ENCODE results near the gene ADK.

ADK gene

DNA sequence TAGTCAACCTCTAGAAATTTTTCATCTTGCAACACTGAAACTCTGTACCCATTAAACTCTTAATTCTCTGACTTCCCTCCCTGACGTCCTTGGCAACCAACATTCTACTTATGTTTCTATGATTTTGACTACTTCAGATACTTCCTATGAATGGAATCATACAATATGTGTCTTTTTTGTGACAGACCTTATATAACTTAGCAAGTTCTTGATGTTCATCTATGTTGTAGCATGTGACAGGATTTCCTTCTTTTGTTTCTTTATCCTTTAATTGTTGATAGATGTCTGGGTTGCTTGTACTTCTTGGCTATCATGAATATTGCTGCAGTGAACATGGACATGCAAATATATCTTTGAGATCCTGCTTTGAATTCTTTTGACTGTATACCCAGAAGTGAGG is 240.8 kb downstream of the ADK start:
- no peak overlapping the region for H3K27ac ChIP-seq
- no peak for TF ChIP-seq CTCF (IDR thresholded peaks at IDR 0.05)
- no peak for DNase-seq
- no peaks in the 10 kb centered on the region for H3K9me3 ChIP-seq
- intact Hi-C loops (cut with DNase I; ENCODE audit: low total_unique reads), result no loop called here
- H3K36me3 ChIP-seq, result no peaks in the 10 kb centered on the region
- no peaks in the 10 kb centered on the region for H3K27me3 ChIP-seq
- no peaks in the 10 kb centered on the region for H3K4me1 ChIP-seq
- H3K4me3 ChIP-seq, result no peak overlapping the region

DNA sequence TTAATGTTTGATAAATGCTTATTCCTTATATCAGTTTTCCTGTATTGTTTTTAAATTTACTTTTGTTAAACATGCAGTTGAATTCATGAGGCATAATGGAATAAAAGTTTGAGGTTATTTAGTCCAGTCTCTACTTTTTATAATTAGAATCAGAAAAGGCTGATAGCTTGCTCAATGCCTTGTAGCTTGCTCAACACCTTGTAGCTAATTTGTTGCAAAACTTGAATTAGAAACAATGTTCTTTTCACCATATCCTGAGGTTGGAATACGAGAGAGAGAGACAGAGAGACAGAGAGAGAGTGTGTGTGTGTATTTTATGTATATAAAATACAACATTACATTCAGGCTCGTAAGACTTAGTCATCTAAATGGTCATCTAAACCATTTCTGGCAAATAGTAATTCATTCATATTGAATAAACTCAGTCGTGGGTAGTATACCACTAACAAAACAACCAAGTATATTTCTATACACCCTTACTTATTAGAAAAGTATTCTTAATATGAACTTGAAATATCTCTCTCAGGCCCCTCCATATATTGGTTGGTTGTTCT is 243.5 kb downstream of the ADK start:
- no peak for TF ChIP-seq CTCF (IDR thresholded peaks at IDR 0.05)
- no peaks in the 10 kb centered on the region for H3K4me1 ChIP-seq
- no peaks in the 10 kb centered on the region for H3K36me3 ChIP-seq
- H3K9me3 ChIP-seq, result no peaks in the 10 kb centered on the region
- DNase-seq, result no peak
- no peak overlapping the region for H3K27ac ChIP-seq
- intact Hi-C loops (cut with DNase I; ENCODE audit: low total_unique reads), result no loop called here
- H3K4me3 ChIP-seq, result no peak overlapping the region
- H3K27me3 ChIP-seq, result no peaks in the 10 kb centered on the region

DNA sequence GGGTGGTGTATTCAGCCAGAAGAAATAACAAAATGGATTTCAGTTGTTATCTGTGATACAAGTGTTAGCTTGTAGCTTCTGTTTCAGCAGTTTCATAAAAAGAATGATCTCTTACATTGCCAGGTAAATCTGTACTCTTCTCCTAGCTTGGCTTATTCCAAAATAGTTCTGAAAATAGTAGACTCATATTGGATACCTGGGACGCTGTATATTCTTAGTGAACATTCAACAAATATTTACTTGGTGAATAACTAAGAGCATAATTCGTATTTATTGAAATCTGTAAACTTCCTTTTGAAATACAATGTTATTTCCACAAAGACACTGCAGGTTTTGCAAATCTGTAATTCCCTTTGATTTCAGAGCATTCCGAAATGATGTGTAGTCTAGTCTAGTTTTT is 249.2 kb downstream of the ADK start:
- H3K27ac ChIP-seq, result no peak overlapping the region
- H3K27me3 ChIP-seq, result no peaks in the 10 kb centered on the region
- DNase-seq, result no peak
- intact Hi-C loops (cut with DNase I; ENCODE audit: low total_unique reads), result no loop called here
- peaks cover 3 to 8% (median 5%) of the 10 kb centered on the region in 3 donors for H3K36me3 ChIP-seq
- no peaks in the 10 kb centered on the region for H3K4me1 ChIP-seq
- no peak for TF ChIP-seq CTCF (IDR thresholded peaks at IDR 0.05)
- peaks cover 0 to 8% (median 5%) of the 10 kb centered on the region in 3 donors for H3K9me3 ChIP-seq
- H3K4me3 ChIP-seq, result no peak overlapping the region

DNA sequence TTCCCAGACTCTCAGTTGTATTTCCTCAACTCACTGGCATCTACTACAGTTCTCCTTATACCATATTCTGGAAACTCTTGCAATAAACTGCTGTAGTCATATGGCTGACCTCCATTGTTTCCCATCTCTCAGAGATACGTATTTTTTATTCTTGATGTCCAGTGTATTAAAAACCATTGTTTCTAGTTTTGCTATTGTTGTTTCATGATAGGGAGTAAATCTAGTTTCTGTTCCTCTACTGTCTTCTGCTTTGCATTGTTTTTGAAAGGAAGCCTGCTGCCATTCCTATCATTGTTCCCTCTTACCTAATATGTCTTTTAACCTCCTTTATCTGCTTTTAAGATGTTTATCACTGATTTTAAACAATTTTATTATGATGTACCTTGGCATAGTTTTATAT is 255.0 kb downstream of the ADK start:
- no peak overlapping the region for H3K27ac ChIP-seq
- H3K9me3 ChIP-seq, result peaks cover 0 to 8% (median 5%) of the 10 kb centered on the region in 3 donors
- no peak for DNase-seq
- H3K36me3 ChIP-seq, result peaks cover 3 to 8% (median 5%) of the 10 kb centered on the region in 3 donors
- H3K27me3 ChIP-seq, result no peaks in the 10 kb centered on the region
- no peak overlapping the region for H3K4me3 ChIP-seq
- intact Hi-C loops (cut with DNase I; ENCODE audit: low total_unique reads), result no loop called here
- H3K4me1 ChIP-seq, result no peaks in the 10 kb centered on the region
- TF ChIP-seq CTCF (IDR thresholded peaks at IDR 0.05), result no peak

DNA sequence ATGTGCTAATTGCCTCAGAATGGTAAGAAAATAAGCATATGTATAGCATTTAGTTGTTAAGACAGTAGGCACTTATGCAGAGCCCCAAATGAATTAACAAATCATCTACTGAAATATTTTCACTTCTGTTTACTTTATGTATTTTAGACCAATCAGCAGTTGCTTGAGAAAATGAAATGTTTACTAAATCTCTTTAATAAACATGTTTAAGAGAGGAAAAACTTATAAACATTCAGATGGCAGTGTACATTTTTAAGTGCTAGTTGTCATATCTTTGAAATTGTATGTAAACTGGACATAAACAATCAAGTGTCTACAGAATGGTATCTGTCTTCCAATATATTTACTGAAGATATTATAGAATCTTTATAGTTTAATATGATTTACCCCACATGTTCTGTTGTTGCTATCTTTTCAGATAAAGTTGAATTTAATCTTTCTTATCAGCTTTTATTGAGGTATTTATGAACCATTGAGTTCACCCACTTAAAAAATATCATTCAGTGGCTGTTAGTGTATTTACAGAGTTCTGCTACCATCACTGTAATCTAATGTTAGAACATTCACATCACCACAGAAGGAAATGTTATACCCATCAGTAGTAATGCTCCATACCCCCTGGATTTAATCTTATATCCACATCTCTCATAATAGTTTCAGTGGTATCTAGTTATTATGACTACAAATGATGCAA is 264.3 kb downstream of the ADK start:
- H3K4me3 ChIP-seq, result no peak overlapping the region
- no peaks in the 10 kb centered on the region for H3K9me3 ChIP-seq
- TF ChIP-seq CTCF (IDR thresholded peaks at IDR 0.05), result no peak
- intact Hi-C loops (cut with DNase I; ENCODE audit: low total_unique reads), result no loop called here
- H3K27me3 ChIP-seq, result no peaks in the 10 kb centered on the region
- H3K36me3 ChIP-seq, result peaks cover 0 to 5% (median 0%) of the 10 kb centered on the region in 3 donors
- H3K4me1 ChIP-seq, result peaks cover 0 to 13% (median 0%) of the 10 kb centered on the region in 4 donors
- no peak overlapping the region for H3K27ac ChIP-seq
- no peak for DNase-seq
